SK-N-SH (cell line): ENCODE results near the gene NEK10. TPM values are rescaled to one million over a fixed set of nuclear protein-coding genes. Genes with fewer than 3 reads are reported as not detected.
A peak's percentile ranks its signal among the peaks of the same experiment; 100 is the strongest.

ENCODE experiments used
- CTCF ChIA-PET: fragments of 300-600, 350-600 bp; formaldehyde crosslinking; extraction: SDS; loops from one replicate; lab custom pipeline; 2021; lab: Yijun Ruan, JAX
- POLR2A ChIA-PET: fragments of 350-600 bp; sonication (Branson Sonifier 250); formaldehyde crosslinking; extraction: SDS; loops from one replicate; lab custom pipeline; 2020; ENCODE audit warnings: antibody characterized with exemption, inconsistent platforms; lab: Yijun Ruan, JAX
- DNase-seq: peaks from one replicate; pipeline ENCODE4 v3.0.0; 2012
- H2AFZ ChIP-seq: fragments of 200-600 bp; sonication (generic); 2 replicates; pipeline ENCODE4 v1.8.1; 2016; ENCODE audit warnings: antibody characterized with exemption, mild to moderate bottlenecking, low read depth
- H3F3A ChIP-seq: fragments of 200-600 bp; sonication (generic); replicated peaks from 2 replicates; pipeline ENCODE3; 2016; ENCODE audit warnings: antibody characterized with exemption, mild to moderate bottlenecking; ENCODE audit not compliant: insufficient read depth
- H3K27ac ChIP-seq, 2 experiments: fragments of 200-500 bp in 1 of 2; fragments of 200-600 bp in 1 of 2; sonication (Bioruptor generic) in 1 of 2; sonication (generic), shearing (Covaris generic) in 1 of 2; 2 replicates each; pipeline versions ENCODE4 v1.5.1 to v1.6.1; 2014 to 2016; ENCODE audit warnings: low read depth in 2 of 2, inconsistent platforms in 1 of 2, low read length in 1 of 2, mild to moderate bottlenecking in 1 of 2, mixed read lengths in 1 of 2
- H3K27me3 ChIP-seq: fragments of 200-600 bp; sonication (generic), shearing (Covaris generic); 2 replicates; pipeline ENCODE4 v1.6.1; 2016; ENCODE audit warnings: mixed run types; ENCODE audit not compliant: insufficient read depth
- H3K36me3 ChIP-seq, 2 experiments: fragments of 200-500 bp in 1 of 2; fragments of 200-600 bp in 1 of 2; sonication (Bioruptor generic) in 1 of 2; sonication (generic) in 1 of 2; replicated peaks in 1 of 2; 2 replicates each; pipeline versions ENCODE3 to v1.5.1; 2014 to 2016; ENCODE audit warnings: low read length in 1 of 2, mild to moderate bottlenecking in 1 of 2; ENCODE audit not compliant: insufficient read depth in 2 of 2, control insufficient read depth in 1 of 2
- H3K4me1 ChIP-seq, 2 experiments: fragments of 200-500 bp in 1 of 2; fragments of 200-600 bp in 1 of 2; sonication (Bioruptor generic) in 1 of 2; sonication (generic), shearing (Covaris generic) in 1 of 2; 2 replicates each; pipeline versions ENCODE4 v1.5.1 to v1.6.1; 2014 to 2016; ENCODE audit warnings: low read depth in 1 of 2, low read length in 1 of 2, mixed run types in 1 of 2; ENCODE audit not compliant: insufficient read depth in 2 of 2, control insufficient read depth in 1 of 2
- H3K4me2 ChIP-seq: fragments of 200-600 bp; sonication (generic), shearing (Covaris generic); 2 replicates; pipeline ENCODE4 v1.6.1; 2017; ENCODE audit warnings: mixed run types
- H3K4me3 ChIP-seq, 2 experiments: fragments of 200-500 bp in 1 of 2; fragments of 200-600 bp in 1 of 2; sonication (Bioruptor generic) in 1 of 2; sonication (generic), shearing (Covaris generic) in 1 of 2; 2 replicates each; pipeline versions ENCODE4 v1.5.1 to v1.8.1; 2014 to 2016; ENCODE audit warnings: low read depth in 2 of 2, inconsistent platforms in 1 of 2, low read length in 1 of 2, mild to moderate bottlenecking in 1 of 2, mixed read lengths in 1 of 2, moderate library complexity in 1 of 2
- H3K79me2 ChIP-seq: fragments of 200-600 bp; sonication (generic); 2 replicates; pipeline ENCODE4 v1.8.1; 2017; ENCODE audit warnings: mild to moderate bottlenecking; ENCODE audit not compliant: insufficient read depth
- H3K9ac ChIP-seq: fragments of 200-600 bp; sonication (generic); 2 replicates; pipeline ENCODE4 v1.6.1; 2017; ENCODE audit warnings: mixed run types
- H3K9me2 ChIP-seq: fragments of 200-600 bp; sonication (generic); 2 replicates; pipeline ENCODE4 v1.6.1; 2017; ENCODE audit warnings: mixed run types
- H3K9me3 ChIP-seq: fragments of 200-600 bp; sonication (generic); 2 replicates; pipeline ENCODE4 v1.6.1; 2017; ENCODE audit warnings: mixed run types, mild to moderate bottlenecking, moderate library complexity
- H4K20me1 ChIP-seq: fragments of 200-600 bp; sonication (generic); 2 replicates; pipeline ENCODE4 v1.6.1; 2017; ENCODE audit warnings: mild to moderate bottlenecking, mixed run types; ENCODE audit not compliant: insufficient read depth
- CHD2 ChIP-seq: fragments of 150-350 bp; IDR thresholded peaks from 2 replicates; pipeline ENCODE4 v1.6.1; 2018; ENCODE audit warnings: low read length; ENCODE audit not compliant: partially characterized antibody
- EZH2phosphoT487 ChIP-seq: fragments of 200-600 bp; sonication (generic); IDR thresholded peaks from 2 replicates; pipeline ENCODE4 v1.6.1; 2017; ENCODE audit warnings: low read depth, mixed run types, mild to moderate bottlenecking, antibody characterized with exemption, moderate library complexity, borderline replicate concordance
- GABPA ChIP-seq: IDR thresholded peaks from 2 replicates; pipeline ENCODE4 v1.4.0; 2012; ENCODE audit warnings: low read depth, mild to moderate bottlenecking
- GATA2 ChIP-seq: sonication (generic); formaldehyde crosslinking; IDR thresholded peaks from 2 replicates; pipeline ENCODE4 v1.5.0; 2020; ENCODE audit warnings: mild to moderate bottlenecking, missing genetic modification reagents
- JUND ChIP-seq: IDR thresholded peaks from 2 replicates; pipeline ENCODE4 v1.4.0; 2012
- MEF2A ChIP-seq: IDR thresholded peaks from 2 replicates; pipeline ENCODE4 v1.4.0; 2012; ENCODE audit warnings: low read depth, borderline replicate concordance
- POLR2AphosphoS5 ChIP-seq: IDR thresholded peaks from 2 replicates; pipeline ENCODE4 v1.6.1; 2012; ENCODE audit warnings: low read depth, low read length
- RCOR1 ChIP-seq: fragments of 150-350 bp; IDR thresholded peaks from 2 replicates; pipeline ENCODE4 v1.6.1; 2017; ENCODE audit warnings: antibody characterized with exemption, low read length
- RFX5 ChIP-seq: IDR thresholded peaks from 2 replicates; pipeline ENCODE4 v1.6.1; 2012; ENCODE audit warnings: mild to moderate bottlenecking, improper control_type of control experiment, low read length
- SMC3 ChIP-seq: IDR thresholded peaks from 2 replicates; pipeline ENCODE4 v1.6.1; 2012; ENCODE audit warnings: low read depth, low read length, improper control_type of control experiment
- YY1 ChIP-seq: IDR thresholded peaks from 2 replicates; pipeline ENCODE4 v1.4.0; 2012; ENCODE audit warnings: low read depth, mild to moderate bottlenecking
- polyA plus RNA-seq, 3 experiments: library from polyadenylated mRNA; depleted of rRNA; stranded (reverse); fragments of >200 nt; gene quantifications; 2 replicates each; pipeline ENCODE4 v1.2.3, GENCODE V29; 2012
- TF ChIP-seq, protein P1 (sequence below): fragments of 200-600 bp; sonication (generic); IDR thresholded peaks from 2 replicates; pipeline ENCODE4 v1.6.1; 2017; ENCODE audit warnings: antibody characterized with exemption, mild to moderate bottlenecking, moderate library complexity
- TF ChIP-seq, protein P2 (sequence below): IDR thresholded peaks from 2 replicates; pipeline ENCODE4 v1.4.0; 2012; ENCODE audit warnings: low read depth
- TF ChIP-seq, protein P3 (sequence below): IDR thresholded peaks from 2 replicates; pipeline ENCODE4 v1.4.0; 2012; ENCODE audit warnings: low read depth, borderline replicate concordance
- TF ChIP-seq, protein P4 (sequence below): IDR thresholded peaks from 2 replicates; pipeline ENCODE4 v1.4.0; 2012; ENCODE audit warnings: low read depth, borderline replicate concordance
- TF ChIP-seq, protein P5 (sequence below): IDR thresholded peaks from 2 replicates; pipeline ENCODE4; 2012

Gene NEK10
- polyA plus RNA-seq, 1 of the 3 experiments (the other 2 are of a cell fraction) = 1.0 TPM

DNA sequence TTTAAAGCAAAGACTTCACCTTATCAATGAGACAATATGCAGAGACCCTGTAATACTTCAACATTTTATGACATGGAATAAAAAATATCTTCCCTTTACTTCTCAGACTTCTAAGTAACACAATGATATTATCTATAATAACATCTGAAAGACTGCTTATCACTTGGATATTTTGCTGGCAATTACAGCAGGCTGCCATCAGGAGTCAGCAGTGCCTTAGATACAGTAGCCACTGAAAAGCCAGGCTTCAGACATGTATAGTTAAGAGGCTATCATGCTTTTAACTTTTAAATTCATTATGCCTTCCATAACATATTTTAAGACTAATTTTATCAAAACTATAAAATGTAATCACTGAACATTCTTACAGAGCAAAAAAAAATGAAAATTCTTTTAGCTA, 227.5 kb downstream of the NEK10 start:
- H3K4me2 ChIP-seq = no peak overlapping the region
- TF ChIP-seq GATA2 (CRISPR knock-in tag) = no peak
- TF ChIP-seq, protein P1, sequence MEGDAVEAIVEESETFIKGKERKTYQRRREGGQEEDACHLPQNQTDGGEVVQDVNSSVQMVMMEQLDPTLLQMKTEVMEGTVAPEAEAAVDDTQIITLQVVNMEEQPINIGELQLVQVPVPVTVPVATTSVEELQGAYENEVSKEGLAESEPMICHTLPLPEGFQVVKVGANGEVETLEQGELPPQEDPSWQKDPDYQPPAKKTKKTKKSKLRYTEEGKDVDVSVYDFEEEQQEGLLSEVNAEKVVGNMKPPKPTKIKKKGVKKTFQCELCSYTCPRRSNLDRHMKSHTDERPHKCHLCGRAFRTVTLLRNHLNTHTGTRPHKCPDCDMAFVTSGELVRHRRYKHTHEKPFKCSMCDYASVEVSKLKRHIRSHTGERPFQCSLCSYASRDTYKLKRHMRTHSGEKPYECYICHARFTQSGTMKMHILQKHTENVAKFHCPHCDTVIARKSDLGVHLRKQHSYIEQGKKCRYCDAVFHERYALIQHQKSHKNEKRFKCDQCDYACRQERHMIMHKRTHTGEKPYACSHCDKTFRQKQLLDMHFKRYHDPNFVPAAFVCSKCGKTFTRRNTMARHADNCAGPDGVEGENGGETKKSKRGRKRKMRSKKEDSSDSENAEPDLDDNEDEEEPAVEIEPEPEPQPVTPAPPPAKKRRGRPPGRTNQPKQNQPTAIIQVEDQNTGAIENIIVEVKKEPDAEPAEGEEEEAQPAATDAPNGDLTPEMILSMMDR = peak; percentile 21; the same call in 1 of the 2 replicates
- no peaks in the 10 kb centered on the region for H3K36me3 ChIP-seq
- no peaks in the 10 kb centered on the region for H3K27me3 ChIP-seq
- no peaks in the 10 kb centered on the region for H3K9me2 ChIP-seq
- no peak overlapping the region for H3K27ac ChIP-seq
- ChIA-PET CTCF (interaction anchor here (1.1 kb wide), 1 partner anchor 540 kb away, joined by 4 read pairs; no protein-coding TSS in a partner anchor), POLR2A (no interaction called here)
- no peaks in the 10 kb centered on the region for H3K79me2 ChIP-seq
- H4K20me1 ChIP-seq = no peaks in the 10 kb centered on the region
- H2AFZ ChIP-seq = no peak overlapping the region
- DNase-seq = no peak
- H3K9me3 ChIP-seq = no peaks in the 10 kb centered on the region
- H3K4me1 ChIP-seq = no peaks in the 10 kb centered on the region
- H3F3A ChIP-seq = no peaks in the 10 kb centered on the region
- H3K4me3 ChIP-seq = no peak overlapping the region
- H3K9ac ChIP-seq = no peak overlapping the region

DNA sequence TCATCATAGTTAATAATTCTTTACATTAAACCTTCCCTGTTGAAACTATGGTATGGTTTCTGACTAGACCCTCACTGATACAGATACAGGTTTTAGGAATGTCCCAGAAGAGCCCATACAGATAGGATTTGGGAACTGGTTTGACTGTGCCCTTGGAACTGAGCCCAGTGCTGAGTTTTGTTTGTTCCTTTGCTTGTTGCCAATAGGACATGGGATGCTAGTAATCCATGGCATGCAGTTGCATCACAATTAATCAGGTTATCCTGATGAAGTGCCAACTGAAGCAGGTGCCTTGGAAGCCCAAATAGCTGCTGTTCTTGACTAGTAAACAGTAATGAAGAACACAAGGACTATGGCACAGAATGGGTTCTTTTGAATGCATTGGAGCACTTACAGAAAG, 230.6 kb downstream of the NEK10 start:
- Histone ChIP-seq H3K4me2 (no peak overlapping the region), H3K27ac (no peak overlapping the region), H3K36me3 (no peaks in the 10 kb centered on the region), H3K79me2 (no peaks in the 10 kb centered on the region), H3K9me2 (no peaks in the 10 kb centered on the region), H3K4me3 (no peak overlapping the region), H3F3A (no peaks in the 10 kb centered on the region), H2AFZ (no peak overlapping the region), H4K20me1 (no peaks in the 10 kb centered on the region), H3K9ac (no peak overlapping the region), H3K9me3 (no peaks in the 10 kb centered on the region), H3K4me1 (no peaks in the 10 kb centered on the region), H3K27me3 (no peaks in the 10 kb centered on the region)
- CTCF ChIA-PET = no interaction called here
- POLR2A ChIA-PET = no interaction called here
- no peak for DNase-seq
- no peak for TF ChIP-seq MEF2A
- TF ChIP-seq, protein P2, sequence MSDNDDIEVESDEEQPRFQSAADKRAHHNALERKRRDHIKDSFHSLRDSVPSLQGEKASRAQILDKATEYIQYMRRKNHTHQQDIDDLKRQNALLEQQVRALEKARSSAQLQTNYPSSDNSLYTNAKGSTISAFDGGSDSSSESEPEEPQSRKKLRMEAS = no peak
- TF ChIP-seq CHD2 = no peak
- TF ChIP-seq GATA2 (CRISPR knock-in tag) = no peak
- TF ChIP-seq POLR2AphosphoS5 = no peak
- TF ChIP-seq, protein P3, sequence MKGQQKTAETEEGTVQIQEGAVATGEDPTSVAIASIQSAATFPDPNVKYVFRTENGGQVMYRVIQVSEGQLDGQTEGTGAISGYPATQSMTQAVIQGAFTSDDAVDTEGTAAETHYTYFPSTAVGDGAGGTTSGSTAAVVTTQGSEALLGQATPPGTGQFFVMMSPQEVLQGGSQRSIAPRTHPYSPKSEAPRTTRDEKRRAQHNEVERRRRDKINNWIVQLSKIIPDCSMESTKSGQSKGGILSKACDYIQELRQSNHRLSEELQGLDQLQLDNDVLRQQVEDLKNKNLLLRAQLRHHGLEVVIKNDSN = no peak
- TF ChIP-seq JUND = no peak
- no peak for TF ChIP-seq RFX5
- TF ChIP-seq, protein P4, sequence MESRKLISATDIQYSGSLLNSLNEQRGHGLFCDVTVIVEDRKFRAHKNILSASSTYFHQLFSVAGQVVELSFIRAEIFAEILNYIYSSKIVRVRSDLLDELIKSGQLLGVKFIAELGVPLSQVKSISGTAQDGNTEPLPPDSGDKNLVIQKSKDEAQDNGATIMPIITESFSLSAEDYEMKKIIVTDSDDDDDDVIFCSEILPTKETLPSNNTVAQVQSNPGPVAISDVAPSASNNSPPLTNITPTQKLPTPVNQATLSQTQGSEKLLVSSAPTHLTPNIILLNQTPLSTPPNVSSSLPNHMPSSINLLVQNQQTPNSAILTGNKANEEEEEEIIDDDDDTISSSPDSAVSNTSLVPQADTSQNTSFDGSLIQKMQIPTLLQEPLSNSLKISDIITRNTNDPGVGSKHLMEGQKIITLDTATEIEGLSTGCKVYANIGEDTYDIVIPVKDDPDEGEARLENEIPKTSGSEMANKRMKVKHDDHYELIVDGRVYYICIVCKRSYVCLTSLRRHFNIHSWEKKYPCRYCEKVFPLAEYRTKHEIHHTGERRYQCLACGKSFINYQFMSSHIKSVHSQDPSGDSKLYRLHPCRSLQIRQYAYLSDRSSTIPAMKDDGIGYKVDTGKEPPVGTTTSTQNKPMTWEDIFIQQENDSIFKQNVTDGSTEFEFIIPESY = no peak
- no peak for TF ChIP-seq EZH2phosphoT487
- TF ChIP-seq, protein P1 = no peak
- TF ChIP-seq GABPA = no peak
- TF ChIP-seq SMC3 = no peak
- TF ChIP-seq, protein P5, sequence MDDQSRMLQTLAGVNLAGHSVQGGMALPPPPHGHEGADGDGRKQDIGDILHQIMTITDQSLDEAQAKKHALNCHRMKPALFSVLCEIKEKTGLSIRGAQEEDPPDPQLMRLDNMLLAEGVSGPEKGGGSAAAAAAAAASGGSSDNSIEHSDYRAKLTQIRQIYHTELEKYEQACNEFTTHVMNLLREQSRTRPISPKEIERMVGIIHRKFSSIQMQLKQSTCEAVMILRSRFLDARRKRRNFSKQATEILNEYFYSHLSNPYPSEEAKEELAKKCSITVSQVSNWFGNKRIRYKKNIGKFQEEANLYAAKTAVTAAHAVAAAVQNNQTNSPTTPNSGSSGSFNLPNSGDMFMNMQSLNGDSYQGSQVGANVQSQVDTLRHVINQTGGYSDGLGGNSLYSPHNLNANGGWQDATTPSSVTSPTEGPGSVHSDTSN = no peak
- no peak for TF ChIP-seq YY1
- no peak for TF ChIP-seq RCOR1
